Left ventricle myocardium inferior (tissue), 1 donor: ENCODE results near the gene LRRC56. TPM values are rescaled to one million over a fixed set of nuclear protein-coding genes. Genes with fewer than 3 reads are reported as not detected.
A peak's percentile ranks its signal among the peaks of the same experiment; 100 is the strongest.

Experiments used
- DNase-seq: peaks from one replicate; pipeline ENCODE4 v3.0.0-alpha.2; 2020
- H3K27ac ChIP-seq: fragments of 200-600 bp; replicated peaks from 2 replicates; pipeline ENCODE4 v1.8.0; 2021
- H3K27me3 ChIP-seq: fragments of 200-600 bp; 2 replicates; pipeline ENCODE4 v1.8.0; 2021; ENCODE audit warnings: low read depth
- H3K36me3 ChIP-seq: fragments of 200-600 bp; 2 replicates; pipeline ENCODE4 v1.8.0; 2021
- H3K4me1 ChIP-seq: fragments of 200-600 bp; 2 replicates; pipeline ENCODE4 v1.8.0; 2021
- H3K4me3 ChIP-seq: fragments of 200-600 bp; 2 replicates; pipeline ENCODE4 v1.8.0; 2021; ENCODE audit warnings: mild to moderate bottlenecking, moderate library complexity
- H3K9me3 ChIP-seq: fragments of 200-600 bp; replicated peaks from 2 replicates; pipeline ENCODE4 v1.8.0; 2021
- intact Hi-C: fragments of 100-400 bp; cut with micrococcal nuclease; formaldehyde crosslinking; loops from one replicate; pipeline ENCODE4 v1.11.0; 2022
- microRNA-seq: library from miRNA; unstranded; fragments of <30 nt; microRNA quantifications from one replicate; pipeline ENCODE4 v1.2.0, GENCODE V29; 2020
- total RNA-seq: library from RNA; stranded (reverse); fragmentation: NEBNext Ultra II Directional; extraction: Animal tissue kit (Norgen Biotek cat#: 25700); gene quantifications from one replicate; pipeline ENCODE4 v1.2.1, GENCODE V29; 2021
- TF ChIP-seq, protein P1 (sequence below): fragments of 200-600 bp; IDR thresholded peaks from 2 replicates; pipeline ENCODE4 v1.8.0; 2021; ENCODE audit warnings: antibody characterized with exemption, mild to moderate bottlenecking, borderline replicate concordance
- donor health status: DM: no; HTN: yes; CAD: no; lungs with severe emphysema.

Gene LRRC56
- total RNA-seq, 1 donor from 2014 or later, result 0.25 TPM

- TF ChIP-seq, protein P1, sequence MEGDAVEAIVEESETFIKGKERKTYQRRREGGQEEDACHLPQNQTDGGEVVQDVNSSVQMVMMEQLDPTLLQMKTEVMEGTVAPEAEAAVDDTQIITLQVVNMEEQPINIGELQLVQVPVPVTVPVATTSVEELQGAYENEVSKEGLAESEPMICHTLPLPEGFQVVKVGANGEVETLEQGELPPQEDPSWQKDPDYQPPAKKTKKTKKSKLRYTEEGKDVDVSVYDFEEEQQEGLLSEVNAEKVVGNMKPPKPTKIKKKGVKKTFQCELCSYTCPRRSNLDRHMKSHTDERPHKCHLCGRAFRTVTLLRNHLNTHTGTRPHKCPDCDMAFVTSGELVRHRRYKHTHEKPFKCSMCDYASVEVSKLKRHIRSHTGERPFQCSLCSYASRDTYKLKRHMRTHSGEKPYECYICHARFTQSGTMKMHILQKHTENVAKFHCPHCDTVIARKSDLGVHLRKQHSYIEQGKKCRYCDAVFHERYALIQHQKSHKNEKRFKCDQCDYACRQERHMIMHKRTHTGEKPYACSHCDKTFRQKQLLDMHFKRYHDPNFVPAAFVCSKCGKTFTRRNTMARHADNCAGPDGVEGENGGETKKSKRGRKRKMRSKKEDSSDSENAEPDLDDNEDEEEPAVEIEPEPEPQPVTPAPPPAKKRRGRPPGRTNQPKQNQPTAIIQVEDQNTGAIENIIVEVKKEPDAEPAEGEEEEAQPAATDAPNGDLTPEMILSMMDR, result no peak
- Histone ChIP-seq H3K36me3 (peaks cover 100% of the 10 kb centered on the region), H3K4me1 (no peaks in the 10 kb centered on the region), H3K4me3 (no peak overlapping the region), H3K27ac (no peak overlapping the region), H3K9me3 (no peaks in the 10 kb centered on the region), H3K27me3 (no peaks in the 10 kb centered on the region)
- no peak for DNase-seq
- intact Hi-C loops, result no loop called here
Observed at GRCh38 chr11:597166-597725, 59.9 kb downstream of the LRRC56 start.

- no peak for DNase-seq
- H3K4me3 ChIP-seq, result no peak overlapping the region
- intact Hi-C loops, result no loop called here
- H3K9me3 ChIP-seq, result no peaks in the 10 kb centered on the region
- no peaks in the 10 kb centered on the region for H3K4me1 ChIP-seq
- TF ChIP-seq, protein P1, result no peak
- peaks cover 100% of the 10 kb centered on the region for H3K36me3 ChIP-seq
- H3K27ac ChIP-seq, result no peak overlapping the region
- H3K27me3 ChIP-seq, result no peaks in the 10 kb centered on the region
Observed at GRCh38 chr11:598005-598680, 60.8 kb downstream of the LRRC56 start.

DNA sequence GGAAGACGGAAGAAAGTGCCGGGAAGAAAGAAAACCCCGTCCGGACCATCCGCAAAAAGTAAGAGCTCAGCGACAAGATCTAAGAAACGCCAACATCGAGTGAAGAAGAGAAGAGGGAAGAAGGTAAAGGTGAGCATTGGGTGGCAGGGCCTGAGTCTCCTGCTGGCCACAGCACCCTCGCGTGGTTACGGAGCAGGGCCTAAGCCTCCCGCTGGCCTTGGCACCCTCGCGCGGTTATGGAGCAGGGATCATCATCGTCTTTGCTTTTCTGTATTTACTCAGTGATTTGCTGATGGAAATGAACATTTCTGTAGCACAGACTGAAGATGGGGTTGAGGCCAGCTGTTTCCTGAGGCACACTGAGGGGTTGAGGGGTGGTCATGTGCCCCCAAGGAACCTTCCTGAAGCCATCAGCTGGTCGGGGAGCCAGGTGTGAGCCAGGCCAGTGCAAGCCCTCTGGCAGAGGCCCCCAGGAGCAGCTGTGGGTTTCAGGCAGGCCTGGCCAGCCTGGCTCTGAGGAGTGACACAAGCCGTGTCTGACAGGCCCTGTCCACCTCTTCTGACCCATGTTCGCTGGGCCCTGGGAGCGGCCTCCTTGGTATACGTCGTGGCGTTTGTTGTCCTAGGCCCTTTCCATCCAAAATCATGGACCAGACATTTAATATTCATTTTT lies 64.4 kb downstream of the LRRC56 start:
- no peaks in the 10 kb centered on the region for H3K27me3 ChIP-seq
- intact Hi-C loops, result no loop called here
- no peak overlapping the region for H3K27ac ChIP-seq
- no peak overlapping the region for H3K4me3 ChIP-seq
- TF ChIP-seq, protein P1, result no peak
- no peaks in the 10 kb centered on the region for H3K9me3 ChIP-seq
- H3K4me1 ChIP-seq, result peaks cover 11% of the 10 kb centered on the region
- H3K36me3 ChIP-seq, result peaks cover 100% of the 10 kb centered on the region
- DNase-seq, result no peak

GRCh38 chr11:603154-603553 lies 65.8 kb downstream of the LRRC56 start:
- intact Hi-C loops, result no loop called here
- H3K27me3 ChIP-seq, result no peaks in the 10 kb centered on the region
- H3K4me3 ChIP-seq, result no peak overlapping the region
- peaks cover 100% of the 10 kb centered on the region for H3K36me3 ChIP-seq
- TF ChIP-seq, protein P1, result no peak
- DNase-seq, result no peak
- no peak overlapping the region for H3K27ac ChIP-seq
- no peaks in the 10 kb centered on the region for H3K9me3 ChIP-seq
- H3K4me1 ChIP-seq, result peaks cover 15% of the 10 kb centered on the region

Small RNA genes lying within 50 kb of the gene (microRNA-seq; reads per million reads assigned to microRNA genes)
- gene MIR210, result 255 reads per million, percentile 67 among the genes with 10 or more reads in this experiment

Other genes starting within 250 kb of the LRRC56 start
- gene PGGHG, start 248.4 kb upstream of the LRRC56 start, total RNA-seq, result 7.2 TPM
- not detected for gene IFITM5, start 238.0 kb upstream of the LRRC56 start, total RNA-seq
- gene IFITM2, start 229.7 kb upstream of the LRRC56 start, total RNA-seq, result 160 TPM
- 83.5 TPM for gene IFITM1, start 223.5 kb upstream of the LRRC56 start, total RNA-seq
- 259 TPM for gene IFITM3, start 216.7 kb upstream of the LRRC56 start, total RNA-seq
- gene B4GALNT4, start 168.0 kb upstream of the LRRC56 start, total RNA-seq, result 1.5 TPM
- gene PKP3, start 143.3 kb upstream of the LRRC56 start, total RNA-seq, result 0.52 TPM
- gene SIGIRR, start 122.5 kb upstream of the LRRC56 start, total RNA-seq, result 34.9 TPM
- 0.11 TPM for gene ANO9, start 95.5 kb upstream of the LRRC56 start, total RNA-seq
- gene PTDSS2, start 87.2 kb upstream of the LRRC56 start, total RNA-seq, result 30.2 TPM
- 142 TPM for gene RNH1, start 30.3 kb upstream of the LRRC56 start, total RNA-seq
- 55.9 TPM for gene HRAS, start 2.0 kb upstream of the LRRC56 start, total RNA-seq
- gene LMNTD2, start 23.2 kb downstream of the LRRC56 start, total RNA-seq, result 0.52 TPM
- gene RASSF7, start 23.4 kb downstream of the LRRC56 start, total RNA-seq, result 4.5 TPM
- gene PHRF1, start 38.9 kb downstream of the LRRC56 start, total RNA-seq, result 17.7 TPM
- gene IRF7, start 78.4 kb downstream of the LRRC56 start, total RNA-seq, result 10.3 TPM
- not detected for gene CDHR5, start 87.4 kb downstream of the LRRC56 start, total RNA-seq
- gene SCT, start 89.7 kb downstream of the LRRC56 start, total RNA-seq, result not detected
- gene DRD4, start 99.7 kb downstream of the LRRC56 start, total RNA-seq, result 0.22 TPM
- 18.1 TPM for gene DEAF1, start 157.7 kb downstream of the LRRC56 start, total RNA-seq
- 10.3 TPM for gene TMEM80, start 158.3 kb downstream of the LRRC56 start, total RNA-seq
- gene EPS8L2, start 168.7 kb downstream of the LRRC56 start, total RNA-seq, result 2.2 TPM
- 101 TPM for gene TALDO1, start 209.9 kb downstream of the LRRC56 start, total RNA-seq
- gene GATD1, start 240.0 kb downstream of the LRRC56 start, total RNA-seq, result 26.2 TPM